ENCODE results near the gene TMEM108.

DNA sequence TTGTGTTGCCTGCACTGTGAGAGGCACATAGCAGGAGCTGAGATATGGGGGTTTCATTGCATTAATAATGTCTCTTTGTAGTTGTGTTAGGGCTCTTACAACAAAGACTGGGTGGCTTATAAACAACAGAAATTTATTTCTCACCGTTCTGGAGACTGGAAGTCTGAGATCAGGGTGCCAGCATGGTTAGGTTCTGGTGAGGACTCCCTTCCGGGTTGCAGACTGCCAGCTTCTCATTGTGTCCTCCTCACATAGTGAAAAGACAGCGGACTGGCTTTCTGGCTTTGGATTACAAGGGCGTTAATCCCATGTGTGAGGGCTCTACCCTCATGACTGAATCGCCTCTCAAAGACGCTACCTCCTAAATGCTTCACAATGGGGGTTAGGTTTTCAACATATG, 20.6 kb downstream of the TMEM108 start:
- TF ChIP-seq, protein P1, sequence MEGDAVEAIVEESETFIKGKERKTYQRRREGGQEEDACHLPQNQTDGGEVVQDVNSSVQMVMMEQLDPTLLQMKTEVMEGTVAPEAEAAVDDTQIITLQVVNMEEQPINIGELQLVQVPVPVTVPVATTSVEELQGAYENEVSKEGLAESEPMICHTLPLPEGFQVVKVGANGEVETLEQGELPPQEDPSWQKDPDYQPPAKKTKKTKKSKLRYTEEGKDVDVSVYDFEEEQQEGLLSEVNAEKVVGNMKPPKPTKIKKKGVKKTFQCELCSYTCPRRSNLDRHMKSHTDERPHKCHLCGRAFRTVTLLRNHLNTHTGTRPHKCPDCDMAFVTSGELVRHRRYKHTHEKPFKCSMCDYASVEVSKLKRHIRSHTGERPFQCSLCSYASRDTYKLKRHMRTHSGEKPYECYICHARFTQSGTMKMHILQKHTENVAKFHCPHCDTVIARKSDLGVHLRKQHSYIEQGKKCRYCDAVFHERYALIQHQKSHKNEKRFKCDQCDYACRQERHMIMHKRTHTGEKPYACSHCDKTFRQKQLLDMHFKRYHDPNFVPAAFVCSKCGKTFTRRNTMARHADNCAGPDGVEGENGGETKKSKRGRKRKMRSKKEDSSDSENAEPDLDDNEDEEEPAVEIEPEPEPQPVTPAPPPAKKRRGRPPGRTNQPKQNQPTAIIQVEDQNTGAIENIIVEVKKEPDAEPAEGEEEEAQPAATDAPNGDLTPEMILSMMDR (IDR thresholded peaks at IDR 0.05), result no peak
- TF ChIP-seq ZFX (IDR thresholded peaks at IDR 0.05; ENCODE audit: borderline replicate concordance), result no peak

Data from 22Rv1 (cell line).